BLaER1 (cell line): ENCODE results near the gene PGM2.
A peak's percentile ranks its signal among the peaks of the same experiment; 100 is the strongest.

Experiments used
- H3K27ac ChIP-seq: shearing (Covaris generic); formaldehyde crosslinking; 2 replicates; pipeline ENCODE4 v1.8.1; 2022
- H3K27me3 ChIP-seq: shearing (Covaris generic); formaldehyde crosslinking; 2 replicates; pipeline ENCODE4 v1.8.1; 2022
- H3K36me3 ChIP-seq: shearing (Covaris generic); formaldehyde crosslinking; 2 replicates; pipeline ENCODE4 v1.8.1; 2022
- H3K4me1 ChIP-seq: shearing (Covaris generic); formaldehyde crosslinking; 2 replicates; pipeline ENCODE4 v1.8.1; 2022
- H3K4me2 ChIP-seq: shearing (Covaris generic); formaldehyde crosslinking; 2 replicates; pipeline ENCODE4 v1.8.1; 2022
- H3K4me3 ChIP-seq: shearing (Covaris generic); formaldehyde crosslinking; 2 replicates; pipeline ENCODE4 v1.8.1; 2022
- H3K9ac ChIP-seq: shearing (Covaris generic); formaldehyde crosslinking; 2 replicates; pipeline ENCODE4 v1.8.1; 2022
- H3K9me3 ChIP-seq: shearing (Covaris generic); formaldehyde crosslinking; 2 replicates; pipeline ENCODE4 v1.8.1; 2022
- H4K20me1 ChIP-seq: shearing (Covaris generic); formaldehyde crosslinking; 2 replicates; pipeline ENCODE4 v1.8.1; 2022
- Cebpa-rat ChIP-seq: shearing (Covaris generic); IDR thresholded peaks from 2 replicates; pipeline ENCODE4 v1.8.1; 2022

Gene PGM2

GRCh38 chr4:37795581-37796195 is 30.8 kb upstream of the PGM2 start:
- Histone ChIP-seq H4K20me1 (no peaks in the 10 kb centered on the region), H3K9ac (no peak overlapping the region), H3K4me3 (no peak overlapping the region), H3K9me3 (peaks cover 24% of the 10 kb centered on the region), H3K4me1 (no peaks in the 10 kb centered on the region), H3K27ac (no peak overlapping the region), H3K36me3 (no peaks in the 10 kb centered on the region), H3K27me3 (no peaks in the 10 kb centered on the region), H3K4me2 (no peak overlapping the region)
- no peak for TF ChIP-seq Cebpa-rat

GRCh38 chr4:37797374-37797773 is 29.1 kb upstream of the PGM2 start:
- Histone ChIP-seq H3K4me1 (no peaks in the 10 kb centered on the region), H3K9me3 (peaks cover 8% of the 10 kb centered on the region; the same call in 1 of the 2 replicates), H3K9ac (no peak overlapping the region), H3K4me2 (no peak overlapping the region), H3K36me3 (no peaks in the 10 kb centered on the region), H3K27ac (no peak overlapping the region), H3K27me3 (no peaks in the 10 kb centered on the region), H4K20me1 (no peaks in the 10 kb centered on the region), H3K4me3 (no peak overlapping the region)
- TF ChIP-seq Cebpa-rat, result no peak

- TF ChIP-seq Cebpa-rat, result no peak
- H3K27ac ChIP-seq, result no peak overlapping the region
These were observed 28.6 kb upstream of the PGM2 start for GRCh38 chr4:37797923-37798322.

GRCh38 chr4:37798616-37799015 is 27.9 kb upstream of the PGM2 start:
- Histone ChIP-seq H3K4me3 (no peak overlapping the region), H3K4me2 (no peak overlapping the region), H3K27ac (no peak overlapping the region), H3K27me3 (no peaks in the 10 kb centered on the region), H3K9ac (no peak overlapping the region), H3K36me3 (no peaks in the 10 kb centered on the region), H3K9me3 (no peaks in the 10 kb centered on the region), H4K20me1 (no peaks in the 10 kb centered on the region), H3K4me1 (no peaks in the 10 kb centered on the region)
- TF ChIP-seq Cebpa-rat, result no peak

More at GRCh38 chr4:37797923-37798322, 28.6 kb upstream of the PGM2 start:
- no peaks in the 10 kb centered on the region for H3K36me3 ChIP-seq
- H4K20me1 ChIP-seq, result no peaks in the 10 kb centered on the region
- no peak overlapping the region for H3K9ac ChIP-seq
- no peaks in the 10 kb centered on the region for H3K27me3 ChIP-seq
- no peak overlapping the region for H3K4me3 ChIP-seq
- H3K4me2 ChIP-seq, result no peak overlapping the region
- H3K9me3 ChIP-seq, result 0 out of 2 replicates have a peak, but pooled peaks cover 3% of the 10 kb centered on the region
- no peaks in the 10 kb centered on the region for H3K4me1 ChIP-seq

- TF ChIP-seq Cebpa-rat, result no peak
- Histone ChIP-seq H4K20me1 (no peaks in the 10 kb centered on the region), H3K9me3 (no peaks in the 10 kb centered on the region), H3K27ac (no peak overlapping the region), H3K4me2 (no peak overlapping the region), H3K36me3 (no peaks in the 10 kb centered on the region), H3K27me3 (no peaks in the 10 kb centered on the region), H3K4me3 (no peak overlapping the region), H3K9ac (no peak overlapping the region), H3K4me1 (peaks cover 3% of the 10 kb centered on the region; the same call in 1 of the 2 replicates)
These were observed 26.4 kb upstream of the PGM2 start for GRCh38 chr4:37799941-37800554.

GRCh38 chr4:37802068-37802666 is 24.3 kb upstream of the PGM2 start:
- Histone ChIP-seq H4K20me1 (no peaks in the 10 kb centered on the region), H3K4me2 (no peak overlapping the region), H3K9me3 (no peaks in the 10 kb centered on the region), H3K9ac (no peak overlapping the region), H3K4me1 (peaks cover 12% of the 10 kb centered on the region; the same call in 1 of the 2 replicates), H3K4me3 (no peak overlapping the region), H3K27ac (no peak overlapping the region), H3K36me3 (no peaks in the 10 kb centered on the region), H3K27me3 (no peaks in the 10 kb centered on the region)
- no peak for TF ChIP-seq Cebpa-rat

GRCh38 chr4:37803348-37803973 is 23.0 kb upstream of the PGM2 start:
- Histone ChIP-seq H3K4me3 (no peak overlapping the region), H3K27ac (no peak overlapping the region), H4K20me1 (no peaks in the 10 kb centered on the region), H3K4me2 (no peak overlapping the region), H3K27me3 (no peaks in the 10 kb centered on the region), H3K4me1 (peaks cover 12% of the 10 kb centered on the region; the same call in 1 of the 2 replicates), H3K9ac (no peak overlapping the region), H3K36me3 (no peaks in the 10 kb centered on the region), H3K9me3 (no peaks in the 10 kb centered on the region)
- TF ChIP-seq Cebpa-rat, result no peak

GRCh38 chr4:37805091-37805490 is 21.4 kb upstream of the PGM2 start:
- Histone ChIP-seq H3K9me3 (no peaks in the 10 kb centered on the region), H3K27ac (no peak overlapping the region), H4K20me1 (no peaks in the 10 kb centered on the region), H3K36me3 (no peaks in the 10 kb centered on the region), H3K4me2 (no peak overlapping the region; the same call in 1 of the 2 replicates), H3K4me1 (peaks cover 12% of the 10 kb centered on the region; the same call in 1 of the 2 replicates), H3K27me3 (no peaks in the 10 kb centered on the region), H3K9ac (no peak overlapping the region), H3K4me3 (no peak overlapping the region)
- no peak for TF ChIP-seq Cebpa-rat

GRCh38 chr4:37812713-37813112 is 13.8 kb upstream of the PGM2 start:
- Histone ChIP-seq H4K20me1 (no peaks in the 10 kb centered on the region), H3K9ac (no peak overlapping the region), H3K27me3 (no peaks in the 10 kb centered on the region), H3K9me3 (0 out of 2 replicates have a peak, but pooled peaks cover 3% of the 10 kb centered on the region), H3K4me2 (no peak overlapping the region), H3K4me3 (no peak overlapping the region), H3K4me1 (peaks cover 8% of the 10 kb centered on the region), H3K27ac (no peak overlapping the region), H3K36me3 (no peaks in the 10 kb centered on the region)
- TF ChIP-seq Cebpa-rat, result no peak

GRCh38 chr4:37815591-37815990 is 10.9 kb upstream of the PGM2 start:
- Histone ChIP-seq H3K4me2 (peak overlapping the region; percentile 2; the same call in 1 of the 2 replicates), H3K9me3 (peaks cover 12% of the 10 kb centered on the region; the same call in 1 of the 2 replicates), H3K27me3 (no peaks in the 10 kb centered on the region), H3K4me3 (no peak overlapping the region), H3K36me3 (no peaks in the 10 kb centered on the region), H3K9ac (no peak overlapping the region), H4K20me1 (no peaks in the 10 kb centered on the region), H3K4me1 (peaks cover 8% of the 10 kb centered on the region), H3K27ac (no peak overlapping the region)
- no peak for TF ChIP-seq Cebpa-rat
